HCT116 (cell line): Measurements from ENCODE around the gene KCNMB4. TPM values are rescaled to one million over a fixed set of nuclear protein-coding genes. Genes with fewer than 3 reads are reported as not detected.

Experiments
- ATAC-seq: fragments of 200-7000 bp; cut with Tn5 transposase; 2 replicates; pipeline ENCODE4 v1.9.1; 2020; ENCODE audit warnings: mild to moderate bottlenecking, moderate library complexity
- BruUV-seq: library from RNA; stranded (reverse); fragments of 400-500 nt; replicated peaks from 2 replicates; lab custom pipeline; 2021; lab: Mats Ljungman, UMichigan
- CTCF ChIA-PET: fragments of 300-600 bp; sonication (Branson Sonifier 250); formaldehyde crosslinking; loops from one replicate; lab custom pipeline; 2021; ENCODE audit warnings: antibody characterized with exemption; lab: Charles Lee
- POLR2A ChIA-PET: fragments of 300-600, 350-600 bp; sonication (Branson Sonifier 250); formaldehyde crosslinking; loops from one replicate; lab custom pipeline; 2021; ENCODE audit warnings: antibody characterized with exemption; lab: Charles Lee
- RAD21 ChIA-PET, 2 experiments: fragments of 300-600 bp; sonication (Branson Sonifier 250); formaldehyde crosslinking; loops; one replicate each; lab custom pipeline; 2023; ENCODE audit warnings: low total read pairs in 2 of 2; ENCODE audit not compliant: uncharacterized antibody in 2 of 2, unreplicated experiment in 2 of 2, low non-redundant PET in 1 of 2; lab: Charles Lee
- DNase-seq: peaks from one replicate; pipeline ENCODE4 v3.0.0-alpha.2; 2010; ENCODE audit warnings: low read depth, low spot score
- H2AFZ ChIP-seq: fragments of 200-600 bp; shearing (Covaris generic), sonication (generic); 2 replicates; pipeline ENCODE4 v1.6.1; 2017; ENCODE audit warnings: low read depth, mixed run types, mixed read lengths, antibody characterized with exemption, low read length; ENCODE audit not compliant: poor library complexity, severe bottlenecking
- H3K27ac ChIP-seq: 2 replicates; pipeline ENCODE4 v1.5.1; 2012; ENCODE audit warnings: low read depth, low read length
- H3K27me3 ChIP-seq: fragments of 200-600 bp; sonication (generic); 2 replicates; pipeline ENCODE4 v1.6.1; 2016; ENCODE audit warnings: mixed run types, low read length, mixed read lengths; ENCODE audit not compliant: insufficient read depth
- H3K36me3 ChIP-seq, 2 experiments: fragments of 200-500 bp in 1 of 2; fragments of 200-600 bp in 1 of 2; sonication (Bioruptor generic) in 1 of 2; sonication (generic) in 1 of 2; 2 replicates each; pipeline versions ENCODE4 v1.5.1 to v1.6.1; 2014 to 2016; ENCODE audit warnings: low read length in 2 of 2, inconsistent platforms in 1 of 2, mixed read lengths in 1 of 2, mixed run types in 1 of 2; ENCODE audit not compliant: insufficient read depth in 2 of 2, control insufficient read depth in 1 of 2
- H3K4me1 ChIP-seq, 2 experiments: fragments of 200-600 bp in 1 of 2; sonication (generic) in 1 of 2; 2 replicates each; pipeline versions ENCODE4 v1.5.1 to v1.6.1; 2012 to 2017; ENCODE audit warnings: low read length in 2 of 2, inconsistent platforms in 1 of 2, mild to moderate bottlenecking in 1 of 2, mixed read lengths in 1 of 2, mixed run types in 1 of 2, moderate library complexity in 1 of 2; ENCODE audit not compliant: insufficient read depth in 2 of 2, control insufficient read depth in 1 of 2
- H3K4me2 ChIP-seq: fragments of 200-600 bp; sonication (generic); 2 replicates; pipeline ENCODE4 v1.6.1; 2017; ENCODE audit warnings: mixed run types, low read length, mixed read lengths
- H3K4me3 ChIP-seq, 2 experiments: fragments of 200-600 bp in 1 of 2; sonication (generic) in 1 of 2; replicated peaks in 1 of 2; 2 replicates each; pipeline ENCODE4 v1.5.1; 2011 to 2016; ENCODE audit warnings: low read length in 2 of 2, control low read depth in 1 of 2, low read depth in 1 of 2, mild to moderate bottlenecking in 1 of 2, mixed read lengths in 1 of 2, mixed run types in 1 of 2
- H3K79me2 ChIP-seq: fragments of 200-600 bp; sonication (generic); 2 replicates; pipeline ENCODE4 v1.6.1; 2017; ENCODE audit warnings: mild to moderate bottlenecking, mixed run types, low read length, moderate library complexity, mixed read lengths; ENCODE audit not compliant: insufficient read depth
- H3K9ac ChIP-seq: fragments of 200-600 bp; sonication (generic); 2 replicates; pipeline ENCODE4 v1.6.1; 2016; ENCODE audit warnings: low read length, mixed read lengths
- H3K9me2 ChIP-seq: fragments of 200-600 bp; sonication (generic), shearing (Covaris generic); 2 replicates; pipeline ENCODE4 v1.6.1; 2017; ENCODE audit warnings: mixed run types, mild to moderate bottlenecking, moderate library complexity; ENCODE audit not compliant: insufficient read depth
- H3K9me3 ChIP-seq, 2 experiments: fragments of 200-500 bp in 1 of 2; fragments of 200-600 bp in 1 of 2; sonication (Bioruptor generic) in 1 of 2; sonication (generic) in 1 of 2; 2 replicates each; pipeline ENCODE4 v1.6.1; 2014 to 2017; ENCODE audit warnings: low read length in 2 of 2, mixed read lengths in 2 of 2, inconsistent platforms in 1 of 2, low read depth in 1 of 2, mild to moderate bottlenecking in 1 of 2, mixed run types in 1 of 2, moderate library complexity in 1 of 2; ENCODE audit not compliant: control insufficient read depth in 1 of 2, insufficient read depth in 1 of 2
- H4K20me1 ChIP-seq: fragments of 200-600 bp; sonication (generic), shearing (Covaris generic); 2 replicates; pipeline ENCODE4 v1.6.1; 2017; ENCODE audit warnings: mixed run types, mild to moderate bottlenecking, moderate library complexity; ENCODE audit not compliant: insufficient read depth
- CBX3 ChIP-seq: IDR thresholded peaks from 2 replicates; pipeline ENCODE4 v1.6.1; 2012; ENCODE audit warnings: low read depth
- EGR1 ChIP-seq: IDR thresholded peaks from 2 replicates; pipeline ENCODE4 v1.6.1; 2012; ENCODE audit warnings: low read depth
- ELF1 ChIP-seq: IDR thresholded peaks from 2 replicates; pipeline ENCODE4 v1.6.1; 2012; ENCODE audit warnings: low read depth, borderline replicate concordance
- EZH2 ChIP-seq: fragments of 200-600 bp; sonication (generic); IDR thresholded peaks from 2 replicates; pipeline ENCODE4 v1.6.1; 2017; ENCODE audit warnings: antibody characterized with exemption, mixed run types
- EZH2phosphoT487 ChIP-seq: fragments of 200-600 bp; IDR thresholded peaks from 2 replicates; pipeline ENCODE4 v1.6.1; 2018; ENCODE audit warnings: antibody characterized with exemption, borderline replicate concordance
- FOSL1 ChIP-seq: IDR thresholded peaks from 2 replicates; pipeline ENCODE4 v1.6.1; 2012; ENCODE audit warnings: low read depth
- JUND ChIP-seq: IDR thresholded peaks from 2 replicates; pipeline ENCODE4 v1.6.1; 2012
- POLR2A ChIP-seq: IDR thresholded peaks from 2 replicates; pipeline ENCODE4 v1.7.0; 2011; ENCODE audit warnings: borderline replicate concordance; ENCODE audit not compliant: insufficient read depth, insufficient read length; ENCODE audit errors: extremely low read depth
- RAD21 ChIP-seq: IDR thresholded peaks from 2 replicates; pipeline ENCODE4 v1.6.1; 2012; ENCODE audit warnings: low read depth, mild to moderate bottlenecking
- SIN3A ChIP-seq: IDR thresholded peaks from 2 replicates; pipeline ENCODE4 v1.6.1; 2012; ENCODE audit warnings: low read depth
- TCF7L2 ChIP-seq: IDR thresholded peaks from 2 replicates; pipeline ENCODE4 v1.7.0; 2011; ENCODE audit warnings: borderline replicate concordance, inconsistent platforms; ENCODE audit not compliant: insufficient read depth, insufficient read length; ENCODE audit errors: extremely low read depth
- ZNF274 ChIP-seq: fragments of 200-500 bp; sonication (Bioruptor generic); IDR thresholded peaks from 2 replicates; pipeline ENCODE4 v1.6.1; 2014; ENCODE audit warnings: mild to moderate bottlenecking, low read depth, low read length, inconsistent platforms
- intact Hi-C: fragments of 100-400 bp; cut with micrococcal nuclease; formaldehyde crosslinking; loops from 2 replicates; pipeline ENCODE4 v1.10.0; 2022
- total RNA-seq: library from RNA; stranded (reverse); gene quantifications from one replicate; pipeline ENCODE4 v1.2.1, GENCODE V29; 2021; ENCODE audit not compliant: unreplicated experiment
- TF ChIP-seq, protein P1 (sequence below): IDR thresholded peaks from 2 replicates; pipeline ENCODE4 v1.6.1; 2011; ENCODE audit warnings: mild to moderate bottlenecking, low read length, moderate library complexity; ENCODE audit not compliant: insufficient replicate concordance; ENCODE audit errors: extremely low read depth
- TF ChIP-seq, protein P2 (sequence below): IDR thresholded peaks from 2 replicates; pipeline ENCODE4 v1.6.1; 2012
- TF ChIP-seq, protein P3 (sequence below), 3 experiments: fragments of 200-600 bp in 1 of 3; sonication (generic) in 1 of 3; IDR thresholded peaks in 2 of 3; conservative IDR thresholded peaks in 1 of 3; 2 replicates each; pipeline ENCODE4 v1.5.1; 2012 to 2017; ENCODE audit warnings: low read depth in 2 of 3, low read length in 2 of 3, antibody characterized with exemption in 1 of 3, borderline replicate concordance in 1 of 3, control low read depth in 1 of 3, mild to moderate bottlenecking in 1 of 3, mixed read lengths in 1 of 3, mixed run types in 1 of 3, moderate library complexity in 1 of 3; ENCODE audit not compliant: insufficient read depth in 1 of 3
- TF ChIP-seq, protein P4 (sequence below): IDR thresholded peaks from 2 replicates; pipeline ENCODE4 v1.6.1; 2012

The KCNMB4 gene
- total RNA-seq, 1 experiment from 2014 or later: 5.0 TPM

- H3K9me2 ChIP-seq: no peaks in the 10 kb centered on the region
- H3K79me2 ChIP-seq: no peaks in the 10 kb centered on the region
- ChIA-PET RAD21 (no interaction called here), CTCF (no interaction called here), POLR2A (no interaction called here)
- TF ChIP-seq POLR2A (no peak), JUND (no peak), EGR1 (no peak), SIN3A (no peak), ELF1 (no peak), CBX3 (no peak), FOSL1 (no peak), TCF7L2 (no peak), RAD21 (no peak), EZH2phosphoT487 (no peak), EZH2 (no peak), ZNF274 (no peak)
- TF ChIP-seq, protein P1, sequence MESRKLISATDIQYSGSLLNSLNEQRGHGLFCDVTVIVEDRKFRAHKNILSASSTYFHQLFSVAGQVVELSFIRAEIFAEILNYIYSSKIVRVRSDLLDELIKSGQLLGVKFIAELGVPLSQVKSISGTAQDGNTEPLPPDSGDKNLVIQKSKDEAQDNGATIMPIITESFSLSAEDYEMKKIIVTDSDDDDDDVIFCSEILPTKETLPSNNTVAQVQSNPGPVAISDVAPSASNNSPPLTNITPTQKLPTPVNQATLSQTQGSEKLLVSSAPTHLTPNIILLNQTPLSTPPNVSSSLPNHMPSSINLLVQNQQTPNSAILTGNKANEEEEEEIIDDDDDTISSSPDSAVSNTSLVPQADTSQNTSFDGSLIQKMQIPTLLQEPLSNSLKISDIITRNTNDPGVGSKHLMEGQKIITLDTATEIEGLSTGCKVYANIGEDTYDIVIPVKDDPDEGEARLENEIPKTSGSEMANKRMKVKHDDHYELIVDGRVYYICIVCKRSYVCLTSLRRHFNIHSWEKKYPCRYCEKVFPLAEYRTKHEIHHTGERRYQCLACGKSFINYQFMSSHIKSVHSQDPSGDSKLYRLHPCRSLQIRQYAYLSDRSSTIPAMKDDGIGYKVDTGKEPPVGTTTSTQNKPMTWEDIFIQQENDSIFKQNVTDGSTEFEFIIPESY: no peak
- TF ChIP-seq, protein P2, sequence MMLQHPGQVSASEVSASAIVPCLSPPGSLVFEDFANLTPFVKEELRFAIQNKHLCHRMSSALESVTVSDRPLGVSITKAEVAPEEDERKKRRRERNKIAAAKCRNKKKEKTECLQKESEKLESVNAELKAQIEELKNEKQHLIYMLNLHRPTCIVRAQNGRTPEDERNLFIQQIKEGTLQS: no peak
- TF ChIP-seq, protein P3, sequence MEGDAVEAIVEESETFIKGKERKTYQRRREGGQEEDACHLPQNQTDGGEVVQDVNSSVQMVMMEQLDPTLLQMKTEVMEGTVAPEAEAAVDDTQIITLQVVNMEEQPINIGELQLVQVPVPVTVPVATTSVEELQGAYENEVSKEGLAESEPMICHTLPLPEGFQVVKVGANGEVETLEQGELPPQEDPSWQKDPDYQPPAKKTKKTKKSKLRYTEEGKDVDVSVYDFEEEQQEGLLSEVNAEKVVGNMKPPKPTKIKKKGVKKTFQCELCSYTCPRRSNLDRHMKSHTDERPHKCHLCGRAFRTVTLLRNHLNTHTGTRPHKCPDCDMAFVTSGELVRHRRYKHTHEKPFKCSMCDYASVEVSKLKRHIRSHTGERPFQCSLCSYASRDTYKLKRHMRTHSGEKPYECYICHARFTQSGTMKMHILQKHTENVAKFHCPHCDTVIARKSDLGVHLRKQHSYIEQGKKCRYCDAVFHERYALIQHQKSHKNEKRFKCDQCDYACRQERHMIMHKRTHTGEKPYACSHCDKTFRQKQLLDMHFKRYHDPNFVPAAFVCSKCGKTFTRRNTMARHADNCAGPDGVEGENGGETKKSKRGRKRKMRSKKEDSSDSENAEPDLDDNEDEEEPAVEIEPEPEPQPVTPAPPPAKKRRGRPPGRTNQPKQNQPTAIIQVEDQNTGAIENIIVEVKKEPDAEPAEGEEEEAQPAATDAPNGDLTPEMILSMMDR (IDR thresholded peaks at IDR 0.05 in 2 of 3, conservative IDR thresholded peaks at IDR 0.05 in 1 of 3; ENCODE audit: borderline replicate concordance in 1 of 3, insufficient read depth in 1 of 3, low read depth in 2 of 3, low read length in 2 of 3): no peak
- TF ChIP-seq, protein P4, sequence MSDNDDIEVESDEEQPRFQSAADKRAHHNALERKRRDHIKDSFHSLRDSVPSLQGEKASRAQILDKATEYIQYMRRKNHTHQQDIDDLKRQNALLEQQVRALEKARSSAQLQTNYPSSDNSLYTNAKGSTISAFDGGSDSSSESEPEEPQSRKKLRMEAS: no peak
- H3K9me3 ChIP-seq: no peaks in the 10 kb centered on the region
- no peak overlapping the region for H3K9ac ChIP-seq
- intact Hi-C loops: no loop called here
- no peaks in the 10 kb centered on the region for H3K36me3 ChIP-seq
- DNase-seq (no peak), ATAC-seq (no peak)
- H3K4me1 ChIP-seq: peaks cover 11 to 33% of the 10 kb centered on the region in 2 experiments
- H2AFZ ChIP-seq: no peak overlapping the region
- no TSS peak for BruUV-seq
- H3K4me2 ChIP-seq: no peak overlapping the region
- no peaks in the 10 kb centered on the region for H4K20me1 ChIP-seq
- H3K27ac ChIP-seq: no peak overlapping the region
- H3K27me3 ChIP-seq: no peaks in the 10 kb centered on the region
- H3K4me3 ChIP-seq: no peak overlapping the region
These were observed 78.8 kb downstream of the KCNMB4 start for GRCh38 chr12:70444903-70445302.
